Measurements from ENCODE around the gene TMEM80.

Gene TMEM80

DNA sequence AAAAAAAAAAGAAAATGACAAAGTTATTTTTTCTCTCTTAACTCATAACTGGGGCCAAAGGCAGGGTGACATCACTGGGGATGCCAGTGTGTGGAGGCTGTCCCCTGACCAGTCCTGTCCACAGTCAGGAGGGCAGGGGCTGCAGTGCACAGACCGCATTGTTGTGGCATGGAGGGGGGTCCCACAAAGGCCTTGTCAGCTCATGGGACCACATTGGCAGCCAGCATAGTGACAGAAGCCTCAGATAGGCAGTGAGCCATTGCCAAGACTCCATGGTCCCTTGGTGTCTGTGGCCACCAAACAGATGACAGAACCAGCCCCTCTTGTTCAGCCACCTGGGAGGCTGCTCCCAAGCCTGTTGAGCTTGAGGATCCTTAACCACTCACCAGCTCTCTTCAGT is 4.1 kb downstream of the TMEM80 start:
- no peak for DNase-seq (ENCODE audit: low spot score)

DNA sequence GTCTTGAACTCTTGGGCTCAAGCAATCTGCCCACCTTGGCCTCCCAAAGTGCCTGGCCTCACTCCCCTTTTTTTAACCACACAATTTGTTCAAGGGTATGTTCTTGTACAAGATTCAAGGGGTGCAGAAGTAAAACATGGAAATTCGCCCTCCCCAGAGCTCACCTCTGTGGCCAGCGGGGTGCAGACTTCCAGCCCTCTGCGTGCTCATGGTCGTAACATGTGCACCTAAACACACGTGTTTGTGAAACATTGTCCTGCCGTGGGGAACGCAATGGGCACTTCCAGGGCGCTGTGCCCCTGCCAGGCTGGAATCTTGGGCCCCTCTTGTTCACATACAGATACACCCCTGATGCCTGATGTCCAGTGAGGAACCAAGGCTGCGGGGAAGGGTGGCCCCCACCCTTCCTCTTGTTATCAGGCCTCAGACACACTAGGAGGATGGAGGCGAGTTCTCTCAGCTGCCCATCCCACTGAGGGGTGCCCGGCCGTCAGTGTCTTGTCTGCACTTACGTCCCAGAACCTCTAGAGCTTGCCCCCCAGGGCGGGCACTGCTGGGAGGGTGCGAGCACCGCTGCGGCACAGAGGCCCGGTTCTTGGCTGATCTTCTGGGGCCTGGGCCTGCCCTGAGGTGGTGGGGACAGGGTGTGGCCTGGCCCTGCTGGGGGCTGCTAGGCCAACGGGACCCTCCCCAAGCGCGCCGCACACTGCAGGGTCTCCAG is 6.3 kb downstream of the TMEM80 start:
- no peak for DNase-seq (ENCODE audit: low spot score)

DNA sequence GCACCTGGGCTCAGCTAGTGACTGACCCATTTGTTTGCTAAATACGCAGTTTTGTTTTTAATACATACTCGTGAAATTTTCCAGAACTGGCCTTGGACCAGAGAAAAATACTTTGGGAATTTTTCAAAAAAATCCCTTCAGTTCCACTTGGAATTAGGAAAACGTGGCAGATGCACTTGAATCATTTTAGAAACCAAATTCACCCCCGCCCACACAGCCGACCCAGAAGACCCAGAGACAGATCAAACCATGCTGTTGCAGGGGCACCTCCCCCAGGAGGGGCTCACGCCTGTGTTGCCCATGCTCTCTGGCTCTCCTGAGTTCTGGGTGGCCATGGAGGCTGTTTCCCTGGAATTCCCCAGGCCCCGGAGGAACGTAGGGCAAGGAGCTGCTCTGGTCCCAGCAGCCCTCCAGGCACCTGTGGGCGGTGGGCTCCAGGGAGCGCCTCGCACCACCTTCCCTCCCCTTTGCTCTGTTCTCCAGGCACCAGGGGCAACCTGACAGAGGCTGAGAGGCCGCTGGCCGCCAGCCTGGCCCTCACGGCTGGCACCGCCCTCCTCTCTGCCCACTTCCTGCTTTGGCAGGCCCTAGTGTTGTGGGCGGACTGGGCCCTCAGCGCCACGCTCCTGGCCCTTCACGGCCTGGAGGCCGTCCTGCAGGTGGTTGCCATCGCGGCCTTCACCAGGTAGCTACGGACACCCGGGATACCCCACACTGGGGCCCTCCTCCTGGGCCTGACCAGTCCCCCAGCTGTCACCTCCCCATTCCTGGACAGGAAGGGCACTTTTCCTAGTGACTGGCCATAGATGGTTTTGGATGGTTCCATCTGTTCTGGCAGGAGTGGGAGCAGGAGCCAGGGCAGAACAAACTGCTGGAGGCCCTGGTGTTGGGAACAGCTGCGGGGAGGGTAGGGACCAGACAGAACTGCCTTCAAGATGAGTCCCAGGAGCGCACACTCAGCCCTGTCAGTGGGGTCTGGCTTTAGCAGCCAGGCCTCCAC is 7.1 kb downstream of the TMEM80 start:
- DNase-seq (ENCODE audit: low spot score): no peak

DNA sequence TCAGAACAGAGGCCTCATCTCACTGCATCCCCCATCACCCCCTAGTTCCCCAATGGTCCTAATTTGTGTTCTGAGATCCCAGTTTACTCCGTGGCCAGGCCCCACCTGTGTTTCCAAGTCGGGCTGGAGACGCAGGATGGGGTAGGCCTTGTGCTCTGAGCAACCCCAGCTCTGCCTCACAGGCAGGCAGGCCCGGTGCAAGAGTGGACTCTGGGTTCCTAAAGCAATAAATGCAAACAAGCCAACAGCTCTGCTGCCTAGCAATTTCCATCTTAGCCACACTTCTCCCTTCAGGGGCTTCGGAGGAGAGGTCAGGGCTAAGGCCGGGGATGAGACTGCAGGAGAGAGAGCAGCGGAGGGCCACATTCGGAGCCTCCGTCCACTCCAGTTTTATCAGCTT is 7.9 kb downstream of the TMEM80 start:
- DNase-seq (ENCODE audit: low spot score): no peak

DNA sequence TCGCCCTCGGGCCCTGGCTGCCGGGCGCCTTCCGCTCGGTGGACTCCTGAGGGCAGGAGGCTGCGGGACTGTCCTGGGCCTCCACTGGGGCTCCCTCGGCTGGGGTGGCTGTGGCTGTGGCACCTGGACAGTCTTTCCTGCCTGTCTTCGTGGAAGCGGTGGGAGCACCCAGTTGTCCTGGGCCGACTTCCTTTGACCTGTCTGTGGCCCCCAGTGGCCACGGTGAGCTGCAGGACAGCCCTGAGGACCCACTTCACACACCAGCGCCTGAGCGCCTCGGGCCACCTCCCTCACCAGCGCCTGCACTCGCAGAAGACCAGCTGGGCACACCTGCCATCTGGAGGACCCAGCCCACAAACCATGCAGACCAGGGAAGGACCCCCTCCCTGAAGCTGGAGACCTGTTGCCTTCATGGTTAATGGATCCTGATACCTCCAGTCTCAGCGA is 8.6 kb downstream of the TMEM80 start:
- no peak for DNase-seq (ENCODE audit: low spot score)

GRCh38 chr11:704781-705645 is 9.4 kb downstream of the TMEM80 start:
- DNase-seq (ENCODE audit: low spot score): no peak

- no peak for DNase-seq (ENCODE audit: low spot score)
Measured at GRCh38 chr11:705646-706438, 10.2 kb downstream of the TMEM80 start, which contains the start of gene EPS8L2. Gene EPS8L2, plus strand, starts transcription at chr11:706231. Its CDS starts 3,177 bp downstream, at chr11:709408.

- DNase-seq (ENCODE audit: low spot score): no peak
Measured at GRCh38 chr11:706439-706956, 10.9 kb downstream of the TMEM80 start.

- no peak for DNase-seq (ENCODE audit: low spot score)
Measured at GRCh38 chr11:706957-707816, 11.6 kb downstream of the TMEM80 start.

GRCh38 chr11:707817-708420 is 12.3 kb downstream of the TMEM80 start:
- no peak for DNase-seq (ENCODE audit: low spot score)

DNA sequence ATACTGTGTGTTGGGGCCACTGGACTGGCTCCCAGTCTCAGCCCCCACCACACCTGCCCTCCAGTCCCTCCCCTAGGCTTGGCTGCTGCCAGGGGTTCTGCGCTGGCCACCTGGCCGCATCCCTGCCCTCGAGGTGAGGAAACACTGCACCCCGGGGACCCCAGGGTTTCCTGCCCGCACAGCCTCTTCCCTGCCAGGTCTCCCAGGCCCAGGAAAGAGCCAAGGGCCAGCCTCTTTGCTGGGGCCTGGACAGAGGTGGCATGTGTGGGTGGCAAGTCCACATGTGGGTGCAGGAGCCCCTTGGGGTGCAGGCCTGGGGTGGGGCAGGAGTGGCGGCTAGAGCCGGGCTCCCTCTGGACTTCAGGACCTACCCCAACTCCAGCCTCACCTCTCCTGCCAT is 12.9 kb downstream of the TMEM80 start:
- DNase-seq (ENCODE audit: low spot score): no peak

DNA sequence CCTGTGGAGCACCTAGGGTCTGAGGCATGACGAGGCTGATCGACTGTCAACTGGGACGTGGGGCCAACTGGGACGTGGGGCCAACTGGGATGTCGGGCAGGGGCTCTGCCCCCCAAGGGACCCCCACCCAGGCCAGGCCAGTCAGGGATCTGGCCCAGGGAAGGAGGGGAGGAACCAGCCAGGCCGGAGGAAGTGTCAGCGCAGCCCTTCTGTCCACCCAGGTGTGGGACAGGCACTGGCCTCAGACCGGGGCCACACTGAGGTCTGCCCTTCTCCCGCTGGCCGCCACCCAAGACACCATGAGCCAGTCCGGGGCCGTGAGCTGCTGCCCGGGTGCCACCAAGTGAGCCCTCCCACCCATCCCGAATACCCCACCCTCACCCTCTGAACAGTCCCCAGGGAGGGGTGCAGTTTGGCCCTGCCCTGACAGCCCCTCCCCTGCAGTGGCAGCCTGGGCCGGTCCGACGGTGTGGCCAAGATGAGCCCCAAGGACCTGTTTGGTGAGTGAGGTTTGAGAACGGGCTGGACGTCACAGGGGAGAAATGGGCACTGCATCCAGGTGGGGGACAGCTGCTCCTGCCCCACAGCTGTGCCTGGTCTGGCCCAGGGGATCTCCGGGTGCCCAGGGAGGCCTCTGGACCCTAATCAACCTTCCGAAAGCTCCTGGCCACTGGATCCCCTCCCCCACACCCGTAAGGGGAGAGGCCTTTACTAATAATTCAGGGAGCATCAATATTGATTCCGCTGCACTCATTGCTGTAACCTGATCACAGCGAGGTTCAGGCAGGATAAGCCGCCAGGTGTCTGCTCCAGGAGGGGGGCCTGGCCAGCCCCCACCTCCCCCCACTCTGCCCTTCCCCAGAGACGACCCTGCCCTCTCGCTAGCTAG is 13.7 kb downstream of the TMEM80 start:
- DNase-seq (ENCODE audit: low spot score): no peak

GRCh38 chr11:714436-714835 is 18.8 kb downstream of the TMEM80 start:
- no peak for DNase-seq (ENCODE audit: low spot score)

DNA sequence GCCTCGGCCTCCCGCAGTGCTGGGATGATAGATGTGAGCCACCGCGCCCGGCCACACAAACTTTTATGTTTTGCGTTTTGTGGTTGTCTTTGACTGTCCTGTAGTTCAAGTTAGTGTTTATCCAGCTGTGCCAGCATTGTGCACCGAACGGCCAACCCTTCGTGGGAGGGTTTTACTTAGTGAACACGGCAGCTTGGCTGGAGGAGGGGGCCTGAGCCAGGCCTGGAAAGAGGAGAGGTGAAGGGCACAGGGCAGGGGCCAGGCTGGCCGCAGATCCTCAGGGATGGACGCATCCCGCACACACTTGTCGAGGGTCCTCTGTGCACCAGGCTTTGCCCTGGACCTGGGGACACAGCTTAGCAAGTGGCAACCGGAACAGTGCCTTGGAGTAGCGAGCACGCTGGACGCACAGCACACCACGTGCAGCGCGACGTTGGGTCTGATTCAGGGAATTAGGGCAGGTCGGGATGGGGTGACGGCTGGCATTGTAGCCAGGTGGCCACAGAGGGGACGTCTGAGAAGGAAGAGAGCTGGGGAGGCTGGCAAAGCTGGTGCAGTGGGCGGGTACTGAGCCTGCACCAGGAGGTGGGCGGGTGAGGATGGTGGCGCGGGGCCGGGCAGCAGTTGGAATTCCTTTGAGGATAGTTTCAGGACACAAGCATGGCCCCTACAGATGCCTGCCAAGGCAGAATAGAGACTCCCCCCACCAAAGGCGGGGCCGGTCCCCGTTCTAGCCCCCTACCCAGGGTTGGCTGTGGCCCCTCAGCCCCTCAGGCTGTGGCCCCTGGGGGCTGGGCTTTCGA is 23.8 kb downstream of the TMEM80 start:
- no peak for DNase-seq (ENCODE audit: low spot score)

DNA sequence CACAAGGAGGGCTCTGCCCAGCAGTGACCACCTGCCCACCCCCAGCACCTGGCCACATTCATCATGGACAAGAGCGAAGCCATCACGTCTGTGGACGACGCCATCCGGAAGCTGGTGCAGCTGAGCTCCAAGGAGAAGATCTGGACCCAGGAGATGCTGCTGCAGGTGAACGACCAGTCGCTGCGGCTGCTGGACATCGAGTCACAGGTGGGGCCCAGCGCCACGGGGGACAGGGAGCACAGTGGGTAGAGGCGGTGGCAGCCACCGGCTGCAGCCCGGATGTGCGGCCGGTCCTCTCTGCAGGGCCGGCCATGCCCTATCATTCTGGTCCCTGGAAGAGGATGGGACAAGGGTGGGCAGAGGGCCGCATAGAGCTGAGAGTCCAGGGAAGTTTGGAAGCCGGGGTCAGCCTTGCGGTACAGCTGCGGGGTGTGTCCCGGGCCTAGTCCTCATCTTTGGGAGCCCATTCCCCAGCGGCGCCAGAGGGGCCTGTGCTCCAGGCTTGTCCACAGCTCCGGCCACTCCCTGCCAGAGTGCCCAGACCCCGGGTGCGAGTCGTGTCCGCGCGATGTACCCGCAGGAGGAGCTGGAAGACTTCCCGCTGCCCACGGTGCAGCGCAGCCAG is 24.5 kb downstream of the TMEM80 start:
- no peak for DNase-seq (ENCODE audit: low spot score)

DNA sequence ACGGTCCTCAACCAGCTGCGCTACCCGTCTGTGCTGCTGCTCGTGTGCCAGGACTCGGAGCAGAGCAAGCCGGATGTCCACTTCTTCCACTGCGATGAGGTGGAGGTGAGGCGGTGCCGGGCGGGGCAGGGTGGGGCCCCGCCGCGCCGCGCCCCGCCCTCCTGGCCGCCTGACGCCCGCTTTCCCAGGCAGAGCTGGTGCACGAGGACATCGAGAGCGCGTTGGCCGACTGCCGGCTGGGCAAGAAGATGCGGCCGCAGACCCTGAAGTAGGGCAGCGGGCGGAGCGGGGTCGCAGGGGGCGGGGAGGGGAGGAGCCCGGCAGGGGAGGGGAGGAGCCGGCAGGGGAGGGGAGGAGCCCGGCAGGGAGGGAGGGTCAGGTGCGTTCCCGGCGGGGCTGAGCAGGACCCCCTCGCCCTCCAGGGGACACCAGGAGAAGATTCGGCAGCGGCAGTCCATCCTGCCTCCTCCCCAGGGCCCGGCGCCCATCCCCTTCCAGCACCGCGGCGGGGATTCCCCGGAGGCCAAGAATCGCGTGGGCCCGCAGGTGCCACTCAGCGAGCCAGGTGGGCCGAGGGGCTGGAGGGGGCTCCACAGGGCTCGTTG is 25.1 kb downstream of the TMEM80 start:
- peak; percentile 80 for DNase-seq (ENCODE audit: low spot score)
